ENCODE measurements around the gene TINAGL1. TPM values are rescaled to one million over a fixed set of nuclear protein-coding genes. Genes with fewer than 3 reads are reported as not detected.

The TINAGL1 gene
- total and polyA plus RNA-seq, 2 of the 13 experiments (the other 11 are each of a cell fraction or from before 2014, with no cell fraction given) = 24.7 to 76.8 TPM

GRCh38 chr1:31593770-31594632 is 17.7 kb downstream of the TINAGL1 start (continued):
- TF ChIP-seq ZBTB14 (CRISPR knock-in tag; IDR thresholded peaks at IDR 0.05) (no peak), SRY (CRISPR knock-in tag; IDR thresholded peaks at IDR 0.05) (no peak), THAP9 (CRISPR knock-in tag; IDR thresholded peaks at IDR 0.05; ENCODE audit: borderline replicate concordance) (no peak), ZNF652 (CRISPR knock-in tag; IDR thresholded peaks at IDR 0.05; ENCODE audit: borderline replicate concordance, low read depth) (no peak), ZNF747 (CRISPR knock-in tag; IDR thresholded peaks at IDR 0.05; ENCODE audit: borderline replicate concordance) (no peak), TCF12 (IDR thresholded peaks at IDR 0.05) (no peak), TCF12 (CRISPR knock-in tag; IDR thresholded peaks at IDR 0.05) (no peak), ZHX1 (CRISPR knock-in tag; IDR thresholded peaks at IDR 0.05; ENCODE audit: low read depth) (no peak), SMC3 (IDR thresholded peaks at IDR 0.05; ENCODE audit: low read length) (peak; percentile 96), ZHX2 (IDR thresholded peaks at IDR 0.05; ENCODE audit: low read depth) (no peak), ZHX2 (CRISPR knock-in tag; IDR thresholded peaks at IDR 0.05; ENCODE audit: borderline replicate concordance) (no peak), CTCF (CRISPR knock-in tag; IDR thresholded peaks at IDR 0.05) (peak; percentile 98)

Data from HepG2 (cell line).